SKM-1 treated with dmso at 0.1 percent for 144 hours (cell line): ENCODE data around the gene H19.

Source experiments
- DNase-seq: peaks from one replicate; lab custom pipeline; 2025; ENCODE audit not compliant: unreplicated experiment; lab: John Stamatoyannopoulos, UW

The H19 gene

DNA sequence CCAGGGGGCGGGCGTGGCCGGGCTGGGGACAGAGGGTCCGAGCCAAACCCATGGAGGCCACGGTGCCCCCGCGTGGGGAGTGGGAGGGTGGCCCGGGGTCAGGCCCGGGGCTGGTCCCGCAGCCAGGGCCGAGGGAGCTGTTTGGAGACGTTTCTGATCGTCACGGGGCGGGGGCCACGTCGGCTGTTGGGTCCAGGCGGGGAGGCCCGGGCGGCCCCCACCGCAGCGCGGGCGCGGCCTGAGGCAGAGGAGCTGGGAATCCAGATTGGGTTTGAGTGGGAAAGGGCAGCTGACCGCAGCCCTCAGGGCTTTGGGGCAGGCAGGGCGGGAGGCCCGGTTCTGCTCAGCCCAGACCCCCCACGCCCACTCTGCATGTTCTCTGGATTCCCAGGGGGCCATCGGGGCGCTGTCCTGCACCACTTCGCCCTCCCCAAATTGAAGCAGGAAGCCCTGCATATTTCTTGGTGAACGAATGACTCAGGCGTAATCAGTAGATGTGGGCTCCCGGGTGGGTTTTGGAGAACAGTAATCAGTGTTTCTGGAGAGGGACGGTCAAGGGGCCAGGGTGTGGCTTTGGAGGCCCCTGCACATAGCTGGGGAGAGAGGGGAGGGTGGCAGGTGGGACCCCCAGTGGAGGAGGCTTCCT is 49.9 kb downstream of the H19 start:
- no peak for DNase-seq

DNA sequence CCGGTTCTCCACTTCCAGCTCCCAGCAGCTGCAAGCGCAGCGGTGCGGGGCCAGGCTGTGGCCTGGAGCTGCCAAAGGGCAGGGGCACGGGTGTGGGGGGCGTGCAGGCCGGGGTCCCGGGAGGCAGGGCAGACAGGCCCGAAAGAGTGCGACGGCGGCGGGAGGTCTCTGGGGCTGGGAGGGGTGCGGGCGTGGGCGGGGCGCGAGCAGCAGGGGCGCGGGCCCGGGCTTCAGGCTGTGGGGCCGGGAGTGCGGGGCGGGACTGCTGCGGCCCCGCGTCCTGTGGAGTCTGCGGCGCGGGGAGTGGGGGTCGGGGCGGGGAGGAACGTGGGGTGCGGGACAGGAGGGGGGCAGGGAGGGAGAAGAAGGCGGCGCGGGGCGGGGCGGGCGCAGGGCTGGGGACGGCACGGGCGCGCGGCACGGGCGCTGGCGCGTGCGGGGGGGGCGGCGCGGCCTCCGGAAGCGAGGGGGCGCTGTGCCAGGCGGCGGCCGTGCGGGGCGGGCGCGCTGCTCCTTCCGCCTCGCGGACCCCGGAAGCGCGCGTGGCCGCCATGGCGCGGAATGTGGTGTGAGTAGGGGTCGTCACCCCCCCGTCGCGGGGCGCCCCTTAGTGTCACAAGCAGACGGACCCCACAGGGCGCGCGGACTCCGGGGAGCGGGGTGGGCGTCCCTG is 50.7 kb downstream of the H19 start, which contains the start of gene MRPL23:
Gene MRPL23 (plus strand): TSS at position 521 of the 673 bp plus-strand sequence. CDS start 31 bp downstream, at position 552.
- no peak for DNase-seq
